22Rv1 (cell line): ENCODE data around the gene P2RY2.

Experiments
- CTCF ChIP-seq: fragments of 450-650 bp; IDR thresholded peaks from 2 replicates; pipeline ENCODE4 v1.5.1; 2017; ENCODE audit warnings: mild to moderate bottlenecking
- ZFX ChIP-seq: fragments of 450-650 bp; IDR thresholded peaks from 2 replicates; pipeline ENCODE4 v1.6.1; 2017; ENCODE audit warnings: antibody characterized with exemption, borderline replicate concordance

GRCh38 chr11:73219396-73220285 is 1.6 kb downstream of the P2RY2 start:
- TF ChIP-seq ZFX (no peak), CTCF (no peak)
